GM19328 (cell line): ENCODE results near the gene TMEM202.
"Not testable (repeated sequence)": the region's sequence is repeated elsewhere in the genome, so short reads cannot be mapped to it uniquely, and the experiment has no call there.

Experiments
- ATAC-seq: cut with Tn5 transposase; IDR thresholded peaks from one replicate; pipeline ENCODE4 v1.9.1; 2021; ENCODE audit warnings: mild to moderate bottlenecking, moderate library complexity; ENCODE audit not compliant: unreplicated experiment

The TMEM202 gene

GRCh38 chr15:72402726-72403125 is 4.6 kb downstream of the TMEM202 start:
- no peak for ATAC-seq

GRCh38 chr15:72404356-72404755 is 6.3 kb downstream of the TMEM202 start:
- no peak for ATAC-seq

- no peak for ATAC-seq
Observed at GRCh38 chr15:72404841-72405240, 6.7 kb downstream of the TMEM202 start.

GRCh38 chr15:72406936-72407335 is 8.8 kb downstream of the TMEM202 start:
- no peak for ATAC-seq

- ATAC-seq = no peak
Observed at GRCh38 chr15:72411111-72411510, 13.0 kb downstream of the TMEM202 start.

- ATAC-seq = no peak
Observed at GRCh38 chr15:72411544-72411943, 13.4 kb downstream of the TMEM202 start.

GRCh38 chr15:72413337-72413736 is 15.2 kb downstream of the TMEM202 start:
- ATAC-seq = not testable (repeated sequence)

GRCh38 chr15:72415304-72415703 is 17.2 kb downstream of the TMEM202 start:
- ATAC-seq = no peak

GRCh38 chr15:72419768-72420167 is 21.7 kb downstream of the TMEM202 start:
- ATAC-seq = not testable (repeated sequence)

GRCh38 chr15:72420576-72420975 is 22.5 kb downstream of the TMEM202 start:
- no peak for ATAC-seq

- ATAC-seq = no peak
Observed at GRCh38 chr15:72421484-72421883, 23.4 kb downstream of the TMEM202 start.

GRCh38 chr15:72423256-72423655 is 25.2 kb downstream of the TMEM202 start:
- ATAC-seq = no peak

- ATAC-seq = no peak
Observed at GRCh38 chr15:72426753-72427152, 28.6 kb downstream of the TMEM202 start.

- no peak for ATAC-seq
Observed at GRCh38 chr15:72437650-72438316, 39.7 kb downstream of the TMEM202 start.

GRCh38 chr15:72442848-72443247 is 44.7 kb downstream of the TMEM202 start:
- ATAC-seq = not testable (repeated sequence)

- no peak for ATAC-seq
Observed at GRCh38 chr15:72445426-72445825, 47.3 kb downstream of the TMEM202 start.

- ATAC-seq = no peak
Observed at GRCh38 chr15:72450805-72451204, 52.7 kb downstream of the TMEM202 start.

- no peak for ATAC-seq
Observed at GRCh38 chr15:72451224-72451623, 53.1 kb downstream of the TMEM202 start.

- no peak for ATAC-seq
Observed at GRCh38 chr15:72456684-72457083, 58.6 kb downstream of the TMEM202 start.
